ENCODE data around the gene ALDH5A1. TPM values are rescaled to one million over a fixed set of nuclear protein-coding genes. Genes with fewer than 3 reads are reported as not detected.

Gene ALDH5A1
- total RNA-seq, 2 donors from 2014 or later, result 5.0 to 10.0 TPM

DNA sequence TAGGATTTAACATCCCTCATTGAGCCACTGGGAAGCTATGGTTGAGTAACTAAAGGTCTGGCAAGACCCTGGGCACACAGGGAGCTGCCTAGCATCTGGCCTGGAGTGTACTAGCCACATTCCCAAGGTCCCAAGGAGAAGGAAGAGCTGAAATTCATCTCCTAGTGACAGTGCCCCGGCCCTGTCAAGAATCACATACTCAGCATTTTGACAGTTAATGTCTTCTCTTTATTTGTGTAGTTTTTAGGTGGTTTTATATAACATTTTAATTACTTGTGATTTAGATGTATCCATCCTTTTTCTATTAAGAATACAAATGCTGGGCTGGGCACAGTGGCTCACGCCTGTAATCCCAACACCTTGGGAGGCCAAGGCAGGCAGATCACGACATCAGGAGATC is 40.4 kb downstream of the ALDH5A1 start:
- Histone ChIP-seq H3K4me1 (no peaks in the 10 kb centered on the region), H3K4me3 (no peak overlapping the region), H3K27me3 (no peaks in the 10 kb centered on the region), H3K9me3 (no peaks in the 10 kb centered on the region), H3K36me3 (peaks cover 16% of the 10 kb centered on the region), H3K27ac (no peak overlapping the region)
- DNase-seq (ENCODE audit: low spot score), result no peak
- TF ChIP-seq, protein P1, sequence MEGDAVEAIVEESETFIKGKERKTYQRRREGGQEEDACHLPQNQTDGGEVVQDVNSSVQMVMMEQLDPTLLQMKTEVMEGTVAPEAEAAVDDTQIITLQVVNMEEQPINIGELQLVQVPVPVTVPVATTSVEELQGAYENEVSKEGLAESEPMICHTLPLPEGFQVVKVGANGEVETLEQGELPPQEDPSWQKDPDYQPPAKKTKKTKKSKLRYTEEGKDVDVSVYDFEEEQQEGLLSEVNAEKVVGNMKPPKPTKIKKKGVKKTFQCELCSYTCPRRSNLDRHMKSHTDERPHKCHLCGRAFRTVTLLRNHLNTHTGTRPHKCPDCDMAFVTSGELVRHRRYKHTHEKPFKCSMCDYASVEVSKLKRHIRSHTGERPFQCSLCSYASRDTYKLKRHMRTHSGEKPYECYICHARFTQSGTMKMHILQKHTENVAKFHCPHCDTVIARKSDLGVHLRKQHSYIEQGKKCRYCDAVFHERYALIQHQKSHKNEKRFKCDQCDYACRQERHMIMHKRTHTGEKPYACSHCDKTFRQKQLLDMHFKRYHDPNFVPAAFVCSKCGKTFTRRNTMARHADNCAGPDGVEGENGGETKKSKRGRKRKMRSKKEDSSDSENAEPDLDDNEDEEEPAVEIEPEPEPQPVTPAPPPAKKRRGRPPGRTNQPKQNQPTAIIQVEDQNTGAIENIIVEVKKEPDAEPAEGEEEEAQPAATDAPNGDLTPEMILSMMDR (IDR thresholded peaks at IDR 0.05), result no peak

DNA sequence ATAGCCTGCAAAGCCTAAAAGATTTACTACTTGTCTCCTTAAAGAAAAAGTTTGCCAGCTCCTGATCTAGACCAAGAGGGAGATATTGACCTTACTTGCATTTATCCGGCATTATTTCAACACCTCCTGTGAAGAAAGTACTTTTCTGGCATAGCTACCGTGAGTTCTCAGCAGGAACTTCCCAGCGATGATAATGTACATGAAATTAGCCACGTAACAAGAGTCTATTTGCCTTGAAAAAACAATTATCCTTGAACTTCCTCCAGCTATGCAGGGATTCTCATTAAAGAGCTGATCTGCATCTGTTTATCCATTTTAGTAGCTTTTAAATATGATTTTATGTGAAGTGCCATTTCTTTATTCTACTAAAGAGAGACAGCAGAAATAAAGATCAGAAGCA is 41.7 kb downstream of the ALDH5A1 start:
- no peak for DNase-seq (ENCODE audit: low spot score)
- Histone ChIP-seq H3K27ac (no peak overlapping the region), H3K36me3 (peaks cover 16% of the 10 kb centered on the region), H3K9me3 (no peaks in the 10 kb centered on the region), H3K27me3 (no peaks in the 10 kb centered on the region), H3K4me1 (no peaks in the 10 kb centered on the region), H3K4me3 (no peak overlapping the region)
- TF ChIP-seq, protein P1 (IDR thresholded peaks at IDR 0.05), result no peak

DNA sequence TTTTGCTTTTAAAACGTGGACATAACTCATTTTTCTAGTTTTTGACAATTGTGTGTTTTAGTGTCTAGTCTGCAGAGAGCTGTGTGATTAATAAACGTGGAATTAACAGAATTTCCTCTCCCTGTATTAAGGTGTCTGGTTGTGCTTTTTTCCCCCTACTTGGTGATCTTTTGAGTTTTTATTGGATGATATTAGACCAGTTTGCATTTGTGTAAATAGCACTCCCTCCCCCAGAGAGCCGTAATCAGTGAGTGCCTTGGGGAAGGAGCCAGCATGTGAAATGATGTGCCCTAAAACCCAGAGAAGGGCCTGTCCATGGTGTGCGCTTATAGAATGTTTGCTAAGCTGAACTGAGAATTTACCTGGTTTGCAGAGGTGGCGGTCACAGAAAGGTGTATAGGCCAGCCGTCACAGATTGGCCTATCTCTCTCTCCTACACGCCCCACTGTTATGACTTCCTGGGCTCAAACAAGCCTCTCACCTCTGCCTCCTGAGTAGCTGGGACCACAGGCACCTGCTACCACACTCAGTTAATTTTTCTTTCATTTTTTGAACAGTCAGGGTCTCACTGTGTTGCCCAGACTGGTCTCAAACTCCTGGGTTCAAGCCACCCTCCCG is 42.4 kb downstream of the ALDH5A1 start:
- Histone ChIP-seq H3K9me3 (no peaks in the 10 kb centered on the region), H3K4me1 (no peaks in the 10 kb centered on the region), H3K27me3 (no peaks in the 10 kb centered on the region), H3K36me3 (peaks cover 16% of the 10 kb centered on the region), H3K4me3 (no peak overlapping the region), H3K27ac (no peak overlapping the region)
- no peak for DNase-seq (ENCODE audit: low spot score)
- TF ChIP-seq, protein P1 (IDR thresholded peaks at IDR 0.05), result no peak

DNA sequence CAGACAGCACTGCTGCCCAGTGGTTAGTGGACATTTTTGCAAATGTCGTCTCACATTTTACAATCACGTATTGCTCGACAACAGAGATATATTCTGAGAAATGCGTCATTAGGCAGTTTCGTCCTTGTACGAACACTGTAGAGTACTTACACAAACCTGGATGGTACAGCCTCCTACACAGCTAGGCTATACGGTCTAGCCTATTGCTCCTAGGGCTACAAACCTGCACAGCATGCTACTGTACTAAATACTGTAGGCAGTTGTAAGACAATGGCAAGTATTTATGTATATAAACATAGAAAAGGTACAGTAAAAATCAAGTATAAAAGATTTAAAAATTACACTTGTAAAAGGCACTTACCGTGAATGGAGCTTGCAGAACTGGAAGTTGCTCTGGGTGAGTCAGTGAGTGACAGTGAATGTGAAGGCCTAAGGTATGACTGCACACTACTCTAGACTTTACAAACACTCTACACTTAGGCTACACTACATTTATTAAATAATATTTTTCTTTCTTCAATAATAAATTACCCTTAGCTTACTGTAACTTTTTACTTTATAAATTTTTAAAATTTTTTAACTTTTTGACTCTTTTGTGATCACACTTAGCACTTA is 43.1 kb downstream of the ALDH5A1 start:
- no peaks in the 10 kb centered on the region for H3K9me3 ChIP-seq
- peaks cover 16% of the 10 kb centered on the region for H3K36me3 ChIP-seq
- no peaks in the 10 kb centered on the region for H3K4me1 ChIP-seq
- TF ChIP-seq, protein P1 (IDR thresholded peaks at IDR 0.05), result no peak
- no peak overlapping the region for H3K27ac ChIP-seq
- H3K4me3 ChIP-seq, result no peak overlapping the region
- DNase-seq (ENCODE audit: low spot score), result no peak
- H3K27me3 ChIP-seq, result no peaks in the 10 kb centered on the region

DNA sequence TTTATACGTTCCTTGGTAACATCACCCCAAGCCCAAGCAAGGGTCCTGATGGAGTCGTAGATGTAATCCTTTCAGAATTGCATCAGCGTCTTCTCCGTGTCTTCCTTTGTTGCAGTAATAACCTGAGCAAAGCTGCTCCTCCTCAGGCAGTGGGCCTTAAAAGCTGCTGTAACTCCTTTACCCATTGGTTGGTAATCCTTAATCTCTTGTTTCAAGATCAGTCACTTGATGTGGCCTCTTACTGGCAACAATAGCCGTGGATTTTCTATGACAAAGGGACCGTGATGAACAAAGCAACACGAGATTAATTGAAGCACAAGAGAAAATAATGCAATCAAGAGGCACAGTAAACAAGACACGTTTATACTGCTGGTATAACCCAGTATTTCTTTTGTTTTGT is 44.6 kb downstream of the ALDH5A1 start:
- no peak for DNase-seq (ENCODE audit: low spot score)
- Histone ChIP-seq H3K27ac (no peak overlapping the region), H3K9me3 (no peaks in the 10 kb centered on the region), H3K27me3 (no peaks in the 10 kb centered on the region), H3K4me1 (no peaks in the 10 kb centered on the region), H3K4me3 (no peak overlapping the region), H3K36me3 (peaks cover 9% of the 10 kb centered on the region)
- TF ChIP-seq, protein P1 (IDR thresholded peaks at IDR 0.05), result no peak

DNA sequence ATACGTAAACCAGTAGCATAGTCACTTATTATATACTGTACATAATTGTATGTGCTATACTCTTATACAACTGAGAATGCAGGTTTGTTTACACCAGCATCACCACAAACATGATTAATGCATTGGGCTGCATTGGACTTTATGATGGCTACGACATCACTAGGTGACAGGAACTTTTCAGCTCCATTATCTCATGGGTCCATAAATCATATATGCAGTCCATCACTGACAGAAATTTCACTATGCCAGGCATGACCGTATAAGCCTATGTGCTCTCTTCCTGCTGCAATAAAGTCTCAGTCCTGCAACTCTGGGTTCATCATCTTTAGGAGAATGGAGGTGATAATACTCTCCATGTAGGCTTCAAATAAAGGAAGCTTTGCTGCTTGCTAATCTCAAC is 45.4 kb downstream of the ALDH5A1 start:
- Histone ChIP-seq H3K27me3 (no peaks in the 10 kb centered on the region), H3K4me3 (no peak overlapping the region), H3K36me3 (peaks cover 1% of the 10 kb centered on the region), H3K27ac (no peak overlapping the region), H3K4me1 (no peaks in the 10 kb centered on the region), H3K9me3 (no peaks in the 10 kb centered on the region)
- TF ChIP-seq, protein P1 (IDR thresholded peaks at IDR 0.05), result no peak
- DNase-seq (ENCODE audit: low spot score), result no peak
